ENCODE measurements around the gene MB21D2.

MB21D2 gene

GRCh38 chr3:192923731-192924130 lies 6.1 kb upstream of the MB21D2 start:
- no peak overlapping the region for H3K4me3 ChIP-seq (ENCODE audit: low read depth, low read length)
- no peak for TF ChIP-seq CTCF (IDR thresholded peaks at IDR 0.05; ENCODE audit: low read depth, low read length)

GRCh38 chr3:192921793-192922192 lies 4.1 kb upstream of the MB21D2 start:
- no peak for TF ChIP-seq CTCF (IDR thresholded peaks at IDR 0.05; ENCODE audit: low read depth, low read length)
- no peak overlapping the region for H3K4me3 ChIP-seq (ENCODE audit: low read depth, low read length)

GRCh38 chr3:192920411-192920810 lies 2.8 kb upstream of the MB21D2 start:
- TF ChIP-seq CTCF (IDR thresholded peaks at IDR 0.05; ENCODE audit: low read depth, low read length), result no peak
- H3K4me3 ChIP-seq (ENCODE audit: low read depth, low read length), result no peak overlapping the region

- TF ChIP-seq CTCF (IDR thresholded peaks at IDR 0.05; ENCODE audit: low read depth, low read length), result no peak
- no peak overlapping the region for H3K4me3 ChIP-seq (ENCODE audit: low read depth, low read length)
Observed at GRCh38 chr3:192919901-192920300, 2.2 kb upstream of the MB21D2 start.

DNA sequence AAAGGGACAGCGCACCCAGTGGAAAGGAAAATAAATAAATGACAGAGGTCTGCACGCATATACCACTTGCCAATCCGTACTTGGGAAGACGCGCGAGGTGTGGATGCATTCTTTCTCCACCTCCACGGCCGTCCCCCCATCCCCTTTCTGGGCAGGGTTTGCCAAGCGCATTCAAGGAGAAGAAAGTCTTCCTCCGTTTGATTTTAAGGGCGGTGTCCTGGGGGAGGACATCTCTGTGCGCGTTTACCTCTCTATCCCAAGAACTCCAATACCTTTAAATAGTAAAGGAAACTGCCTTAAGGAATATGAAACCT lies 576 bp upstream of the MB21D2 start:
- H3K4me3 ChIP-seq (ENCODE audit: low read depth, low read length), result peak overlapping the region; percentile 99
- no peak for TF ChIP-seq CTCF (IDR thresholded peaks at IDR 0.05; ENCODE audit: low read depth, low read length)

GRCh38 chr3:192917028-192917403 lies 640 bp downstream of the MB21D2 start:
- H3K4me3 ChIP-seq (ENCODE audit: low read depth, low read length), result peak overlapping the region; percentile 99
- TF ChIP-seq CTCF (IDR thresholded peaks at IDR 0.05; ENCODE audit: low read depth, low read length), result no peak

DNA sequence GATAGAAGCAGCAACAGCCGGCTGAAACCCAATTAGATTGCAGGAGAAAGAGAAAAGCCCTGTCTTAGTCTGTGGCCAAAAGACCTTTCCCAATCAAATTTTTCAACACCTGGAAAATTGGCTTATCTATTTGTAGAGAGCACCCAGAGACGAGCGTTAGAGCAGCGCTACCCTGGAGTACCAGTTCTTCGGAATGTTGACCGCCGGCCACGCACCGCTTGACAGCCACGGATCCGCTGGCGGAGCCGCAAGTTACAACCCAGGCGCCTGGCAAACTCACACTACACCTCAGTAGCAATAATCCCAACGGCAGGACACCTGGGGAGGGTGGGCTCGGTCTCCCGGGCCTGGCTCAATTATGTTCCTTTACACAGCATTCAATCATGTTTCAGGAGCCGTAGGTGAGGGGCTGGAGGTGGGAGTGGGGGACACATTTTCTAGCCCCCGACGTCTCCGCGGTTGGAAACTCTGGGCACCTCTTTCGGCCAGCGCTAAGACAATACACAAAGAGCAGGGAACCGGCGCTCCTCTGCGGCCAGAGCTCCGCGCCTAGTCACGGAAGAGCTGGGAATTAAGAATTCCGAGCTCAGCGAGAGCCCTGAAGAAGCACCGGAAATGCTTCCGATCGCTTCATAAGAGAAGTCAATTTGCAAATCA lies 1.2 kb downstream of the MB21D2 start:
- H3K4me3 ChIP-seq (ENCODE audit: low read depth, low read length), result peak overlapping the region; percentile 99
- no peak for TF ChIP-seq CTCF (IDR thresholded peaks at IDR 0.05; ENCODE audit: low read depth, low read length)
